Pulmonary artery endothelial cell (primary cell): ENCODE results near the gene PHOSPHO2. TPM values are rescaled to one million over a fixed set of nuclear protein-coding genes. Genes with fewer than 3 reads are reported as not detected.

Experiments
- DNase-seq: peaks from one replicate; pipeline ENCODE4 v3.0.0-alpha.2; 2011; ENCODE audit warnings: low read depth, low spot score
- total RNA-seq: library from RNA; depleted of rRNA; stranded (reverse); fragments of >200 nt; gene quantifications from 2 replicates; pipeline ENCODE4 v1.2.3, GENCODE V29; 2014

The PHOSPHO2 gene, protein sequence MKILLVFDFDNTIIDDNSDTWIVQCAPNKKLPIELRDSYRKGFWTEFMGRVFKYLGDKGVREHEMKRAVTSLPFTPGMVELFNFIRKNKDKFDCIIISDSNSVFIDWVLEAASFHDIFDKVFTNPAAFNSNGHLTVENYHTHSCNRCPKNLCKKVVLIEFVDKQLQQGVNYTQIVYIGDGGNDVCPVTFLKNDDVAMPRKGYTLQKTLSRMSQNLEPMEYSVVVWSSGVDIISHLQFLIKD
- 1.5 and 2.0 TPM in 2 replicates for total RNA-seq

DNA sequence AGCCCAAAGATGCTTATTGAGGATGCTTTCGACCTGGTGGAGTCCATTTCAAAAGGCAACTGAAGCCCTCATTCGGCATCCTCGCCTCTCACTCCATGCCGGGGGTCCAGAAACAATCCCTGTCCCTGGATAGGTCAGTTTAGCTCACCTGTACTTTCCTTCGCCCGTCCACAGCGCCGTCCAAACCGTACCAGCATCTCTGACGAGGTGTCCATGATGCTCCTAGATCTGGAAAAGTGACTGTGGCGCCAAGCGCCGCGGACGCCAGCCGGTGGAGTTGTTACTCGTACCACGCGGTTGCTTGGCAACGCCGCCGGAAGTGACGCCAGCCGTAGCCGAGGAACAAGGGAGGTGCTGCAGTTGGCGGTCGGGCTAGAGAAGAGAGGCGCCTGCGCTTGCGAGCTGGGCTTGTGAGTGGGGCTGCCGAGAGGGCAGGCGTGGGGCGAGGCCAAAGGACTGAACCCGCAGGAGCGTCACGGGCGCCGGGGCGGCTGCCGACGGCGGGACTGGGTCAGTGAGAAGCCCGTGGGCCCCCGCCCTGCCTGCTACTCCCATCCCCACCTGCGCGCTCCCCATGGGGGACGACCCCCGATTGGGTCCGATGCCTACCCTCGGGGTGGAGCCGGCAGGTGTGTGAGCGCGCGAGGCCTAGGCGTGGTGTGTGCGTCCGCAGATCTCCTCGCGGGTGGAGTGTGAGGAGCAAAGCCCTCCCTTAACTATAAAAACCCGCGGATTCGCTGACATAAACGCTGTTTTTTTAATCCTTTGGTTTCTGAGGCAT, at the start of gene PHOSPHO2, which contains the start of gene CFAP210:
Gene PHOSPHO2, plus strand, starts transcription at position 357 of the 781 bp plus-strand sequence. CDS start 6,503 bp downstream, outside the sequence.
Gene CFAP210, minus strand, starts transcription at position 293 of the 781 bp plus-strand sequence. Its CDS starts 78 bp downstream, at position 215.
- peak; percentile 87 for DNase-seq

DNA sequence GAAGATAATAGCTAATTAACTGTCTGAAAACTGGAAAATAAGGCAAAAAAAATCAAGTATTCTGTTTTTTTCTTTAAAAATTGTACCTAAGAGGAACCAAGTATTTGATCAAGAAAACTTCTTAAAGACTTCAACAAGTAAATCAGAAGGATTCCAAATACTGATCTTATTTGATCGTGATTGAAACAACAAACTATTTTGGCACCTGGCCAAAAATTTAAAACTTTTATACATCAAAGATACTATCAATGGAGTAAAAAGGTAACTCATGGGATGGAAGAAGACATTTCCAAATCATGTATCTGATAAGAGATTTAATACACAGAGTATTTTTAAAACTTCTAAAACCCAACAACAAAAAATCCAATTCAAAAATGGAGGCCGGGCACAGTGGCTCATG, 46.8 kb upstream of the PHOSPHO2 start:
- DNase-seq, result no peak

DNA sequence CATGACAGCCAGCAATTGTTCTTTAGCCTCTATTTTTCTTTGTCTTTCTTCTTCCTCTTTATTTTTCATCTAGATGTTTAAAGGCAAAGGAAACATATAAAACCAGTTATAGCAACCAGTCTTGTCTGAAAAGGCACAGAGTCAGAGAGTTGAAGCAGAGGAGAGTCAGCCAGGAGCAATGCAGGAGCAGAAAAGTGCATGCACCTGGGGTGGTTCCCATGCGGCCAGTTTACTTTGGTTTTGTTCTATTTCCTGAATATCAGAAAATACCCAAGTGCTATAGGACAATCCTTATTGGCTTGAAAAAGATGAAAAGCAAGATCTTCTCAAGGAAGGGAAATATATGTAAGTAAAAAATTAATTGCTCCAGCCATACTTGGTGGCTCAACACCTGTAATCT, 45.0 kb upstream of the PHOSPHO2 start:
- DNase-seq, result no peak

DNA sequence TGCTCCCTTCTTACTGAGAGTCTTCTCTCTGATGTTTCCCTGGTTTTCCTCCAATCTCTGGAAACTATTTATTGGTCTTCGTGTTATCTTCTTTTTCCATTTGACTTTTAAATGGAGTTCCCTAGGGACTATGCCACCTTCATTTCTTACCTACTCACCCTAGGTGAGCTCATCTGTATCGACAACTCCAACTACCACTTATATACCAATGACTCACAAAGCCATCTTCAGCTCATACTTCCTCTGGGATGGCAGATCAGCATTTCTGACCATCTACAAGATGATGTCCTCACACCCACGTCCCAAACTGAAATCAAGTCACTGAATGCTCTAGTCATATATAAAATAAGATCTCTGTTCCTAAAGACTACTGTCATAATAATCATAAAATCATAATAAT, 40.6 kb upstream of the PHOSPHO2 start:
- DNase-seq, result no peak

DNA sequence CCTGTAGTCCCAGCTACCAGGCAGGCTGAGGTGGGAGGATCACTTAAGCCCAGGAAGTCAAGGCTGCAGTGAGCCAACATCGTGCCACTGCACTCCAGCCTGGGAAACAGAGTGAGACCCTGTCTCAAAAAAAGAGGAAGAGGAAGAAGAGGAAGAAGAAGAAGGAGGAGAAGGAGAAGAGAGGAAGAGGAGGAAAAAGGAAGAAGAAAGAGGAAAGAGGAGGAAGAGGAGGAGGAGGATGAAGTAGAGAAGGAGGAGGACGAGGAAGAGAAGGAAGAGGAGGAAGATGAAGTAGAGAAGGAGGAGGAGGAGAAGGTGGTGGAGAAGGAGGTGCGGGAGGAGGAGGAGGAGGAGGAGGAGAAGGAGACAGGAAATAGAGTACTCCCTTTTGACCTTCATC, 38.1 kb upstream of the PHOSPHO2 start:
- no peak for DNase-seq

DNA sequence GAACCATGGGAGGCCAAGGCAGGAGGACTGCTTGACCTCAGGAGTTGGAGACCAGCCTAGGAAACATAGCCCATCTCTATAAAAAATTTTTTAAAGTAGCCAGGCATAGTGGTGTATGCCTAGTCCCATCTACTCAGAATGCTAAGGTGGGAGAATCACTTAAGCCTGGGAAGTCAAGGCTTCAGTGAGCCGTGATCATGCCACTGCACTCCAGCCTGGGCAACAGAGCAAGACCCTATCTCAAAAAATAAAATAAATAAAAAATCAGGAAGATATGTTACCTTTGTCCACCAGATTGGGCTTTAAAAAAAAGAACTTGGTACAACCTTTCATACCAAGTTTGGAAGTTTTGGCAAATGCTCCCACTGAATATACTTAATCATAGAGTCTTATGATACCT, 35.4 kb upstream of the PHOSPHO2 start:
- DNase-seq, result no peak

DNA sequence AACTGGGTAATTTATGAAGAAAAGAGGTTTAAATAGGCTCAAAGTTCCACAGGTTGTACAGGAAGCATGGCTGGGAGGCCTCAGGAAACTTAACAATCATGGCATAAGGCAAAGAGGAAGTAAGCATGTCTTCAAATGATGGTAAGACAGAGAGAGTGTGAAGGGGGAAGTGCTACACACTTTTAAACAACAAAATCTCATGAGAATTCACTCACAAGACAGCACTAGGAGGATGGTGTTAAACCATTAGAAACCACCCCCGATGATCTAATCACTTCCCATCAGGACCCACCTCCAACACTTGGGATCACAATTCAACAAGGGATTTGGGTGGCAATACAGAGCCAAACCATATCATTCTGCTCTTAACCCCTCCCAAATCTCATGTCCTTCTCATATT, 34.9 kb upstream of the PHOSPHO2 start:
- DNase-seq, result no peak

DNA sequence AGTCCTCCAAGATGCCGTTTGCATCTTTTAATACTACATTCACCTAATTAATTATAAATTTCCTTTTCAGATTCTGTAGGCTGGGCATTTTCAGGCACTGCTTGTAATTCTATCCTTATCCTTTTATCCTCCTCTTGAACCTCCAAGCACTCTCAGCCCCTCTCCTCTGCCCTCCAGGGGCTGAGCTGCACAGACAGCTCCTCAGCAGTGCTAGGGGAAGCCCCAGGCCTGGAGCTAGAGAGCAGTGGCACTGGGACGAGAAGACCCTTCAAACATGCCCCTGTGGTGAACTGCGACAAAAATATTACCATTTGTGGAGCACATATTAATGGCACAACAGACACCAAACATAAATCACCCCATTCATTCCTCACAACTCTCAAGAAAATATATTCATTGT, 33.0 kb upstream of the PHOSPHO2 start:
- DNase-seq, result no peak

DNA sequence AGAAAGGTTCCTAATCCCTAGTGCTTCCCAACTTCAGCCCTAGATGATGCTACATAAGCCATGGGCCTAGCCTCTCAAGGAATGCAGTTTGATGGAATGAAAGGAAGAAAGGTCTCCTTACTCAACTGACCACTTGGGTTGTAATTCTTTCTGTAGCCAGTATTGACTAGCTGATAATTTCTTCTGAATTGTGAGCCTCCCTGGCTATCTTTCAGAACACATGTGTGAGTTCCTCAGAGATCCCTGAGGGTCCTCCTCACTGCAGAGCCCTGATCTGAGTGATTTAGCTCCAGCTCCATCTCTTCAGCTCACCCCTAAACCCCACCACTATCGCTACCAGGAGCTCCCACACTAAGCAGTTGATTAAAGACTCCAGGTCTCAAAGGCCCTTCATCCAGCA, 31.5 kb upstream of the PHOSPHO2 start:
- no peak for DNase-seq

DNA sequence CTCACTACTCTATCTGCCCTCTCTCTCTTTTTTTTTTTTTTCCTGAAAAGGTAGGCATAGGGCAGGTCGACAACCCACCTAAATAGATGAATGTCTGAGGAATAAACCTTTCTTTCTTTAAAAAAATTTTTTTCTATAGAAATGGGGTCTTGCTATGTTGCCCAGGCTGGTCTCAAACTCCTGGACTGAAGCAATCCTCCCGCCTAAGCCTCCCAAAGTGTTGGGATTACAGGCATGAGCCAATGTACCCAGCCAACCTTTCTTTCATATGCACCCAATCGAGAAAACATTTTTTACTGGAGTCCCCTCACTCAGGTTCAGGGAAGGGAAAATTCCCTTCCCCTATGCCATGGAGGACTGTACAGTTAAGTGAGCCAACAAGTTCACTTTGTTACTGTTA, 31.0 kb upstream of the PHOSPHO2 start:
- no peak for DNase-seq

DNA sequence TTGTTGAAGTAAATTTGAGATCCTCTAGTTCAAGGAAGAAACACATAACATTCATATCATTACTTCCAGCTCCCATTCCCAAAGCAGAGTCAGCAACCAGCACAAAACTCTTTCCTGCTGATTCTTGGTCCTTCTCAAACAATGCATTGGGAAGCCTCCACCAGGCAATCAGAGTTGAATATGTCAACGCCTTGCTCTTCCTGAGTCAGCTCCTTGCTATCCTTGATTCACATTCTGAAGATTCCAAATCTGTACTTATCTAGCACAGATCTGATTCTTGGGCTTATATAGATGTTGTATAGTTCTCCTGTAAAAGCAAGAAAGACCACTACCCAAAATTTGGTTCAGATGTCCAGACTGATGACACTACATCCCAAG, 29.7 kb upstream of the PHOSPHO2 start:
- DNase-seq, result no peak

DNA sequence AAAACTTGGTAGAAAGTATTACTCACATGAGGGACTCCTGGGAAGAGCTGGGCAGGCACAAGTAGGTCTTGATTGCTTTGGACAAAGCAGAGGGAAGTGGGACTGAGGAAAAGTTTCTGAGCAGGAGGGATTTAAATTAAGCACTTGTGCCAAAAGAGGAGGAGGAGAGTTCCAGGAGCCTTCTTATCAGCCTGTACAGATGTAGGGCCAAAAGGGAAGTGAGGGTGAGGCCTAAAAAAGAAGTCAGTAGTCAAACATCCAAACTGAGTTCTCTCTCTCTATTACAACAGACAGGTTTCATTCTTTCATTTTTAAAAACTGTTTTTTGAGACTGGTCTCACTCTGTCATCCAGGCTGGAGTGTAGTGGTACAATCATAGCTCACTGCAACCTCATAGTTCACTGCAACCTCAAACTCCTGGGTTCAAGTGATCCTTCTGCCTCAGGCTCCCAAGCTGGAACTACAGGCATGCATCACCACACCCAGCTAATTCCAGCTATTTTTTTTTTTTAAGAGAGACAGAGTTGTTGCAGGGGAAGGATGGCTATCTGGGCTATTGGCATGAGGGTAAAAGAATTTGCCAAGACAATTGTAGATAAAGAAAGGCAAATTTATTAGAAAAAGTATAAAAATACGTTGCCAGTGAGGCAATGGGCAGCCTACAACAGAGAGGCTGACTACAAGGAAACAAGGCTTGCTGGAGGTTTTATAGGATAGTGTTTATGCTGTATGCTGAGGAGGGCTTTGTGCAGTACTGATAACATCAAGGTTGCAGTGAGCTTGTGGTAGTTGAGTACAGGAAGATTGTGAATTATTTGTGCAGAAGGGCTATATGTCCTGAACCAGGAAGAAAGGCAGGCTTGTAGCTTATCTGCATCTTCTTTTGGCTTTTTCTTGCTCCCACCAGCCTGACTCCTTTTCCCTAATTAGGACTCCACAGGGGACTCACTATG, 29.0 kb upstream of the PHOSPHO2 start:
- no peak for DNase-seq

DNA sequence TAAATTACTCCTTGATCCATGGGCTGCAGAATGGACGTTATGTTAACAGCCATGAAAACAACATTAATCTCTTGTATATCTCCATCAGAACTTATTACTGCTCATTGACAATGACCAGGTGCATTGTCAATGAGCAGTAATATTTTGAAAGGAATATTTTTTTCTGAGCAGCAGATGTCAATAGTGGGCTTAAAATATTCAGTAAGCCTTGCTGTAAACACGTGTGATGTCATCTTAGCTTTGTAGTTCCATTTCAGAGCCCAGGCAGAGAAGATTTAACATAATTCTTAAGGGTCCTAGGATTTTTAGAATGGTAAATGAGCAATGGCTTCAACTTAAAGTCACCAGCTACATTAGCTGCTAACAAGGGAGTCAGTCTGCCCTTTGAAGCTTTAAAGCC, 26.7 kb upstream of the PHOSPHO2 start:
- no peak for DNase-seq

DNA sequence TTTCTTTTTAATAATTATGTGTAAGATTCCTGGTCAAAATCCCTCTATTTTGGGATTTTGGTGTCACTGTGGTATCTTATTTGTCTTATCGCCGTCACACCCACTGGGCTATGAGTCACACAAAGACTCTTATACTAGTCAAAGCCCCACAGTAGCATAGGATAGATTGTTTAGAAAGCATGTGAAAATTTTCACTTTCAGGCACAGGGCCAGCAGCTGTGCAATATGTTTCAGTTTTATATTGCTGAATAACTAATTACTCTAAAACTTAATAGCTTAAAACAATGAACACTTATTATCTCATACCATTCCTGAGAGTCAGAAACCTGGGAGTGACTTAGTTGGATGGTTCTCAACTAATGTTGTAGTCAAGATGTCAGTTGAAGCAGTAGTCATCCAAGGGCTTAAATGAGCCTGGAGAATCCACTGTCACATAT, 24.0 kb upstream of the PHOSPHO2 start:
- DNase-seq, result no peak

DNA sequence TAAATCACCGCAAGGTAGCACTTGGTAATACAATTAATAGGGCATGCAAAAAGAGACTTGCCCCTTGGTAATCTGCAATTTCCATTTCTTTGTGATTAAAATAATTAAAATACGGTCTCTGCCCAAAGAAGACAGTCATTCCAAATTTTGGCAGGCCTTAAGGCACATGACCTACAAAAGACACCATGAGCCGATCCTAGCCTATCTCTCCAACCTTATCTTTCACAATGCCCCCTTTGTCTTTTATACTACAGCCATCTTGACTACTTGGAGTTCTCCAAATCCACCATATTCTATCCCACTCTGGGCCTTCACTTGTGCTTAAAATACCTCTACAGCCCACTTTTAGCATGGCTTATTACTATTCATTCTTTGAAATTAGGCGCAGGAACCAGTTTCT, 23.3 kb upstream of the PHOSPHO2 start:
- DNase-seq, result no peak

DNA sequence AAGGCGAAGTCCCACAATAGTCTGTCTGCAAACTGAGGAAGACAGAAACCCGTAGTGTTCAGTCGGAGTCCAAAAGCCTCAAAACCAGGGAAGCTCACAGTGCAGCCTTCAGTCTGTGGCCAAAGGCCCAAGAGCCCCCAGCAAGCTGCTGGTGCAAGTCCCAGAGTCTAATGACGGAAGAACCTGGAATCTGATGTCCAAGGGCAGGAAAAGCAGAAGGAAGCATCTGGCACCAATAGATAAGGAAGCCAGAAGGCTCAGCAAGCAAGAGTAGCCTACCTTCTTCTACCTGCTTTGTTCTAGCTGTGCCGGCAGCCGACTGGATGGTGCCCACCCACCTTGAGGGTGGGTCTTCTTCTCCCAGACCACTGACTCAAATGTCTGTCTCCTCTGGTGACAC, 21.9 kb upstream of the PHOSPHO2 start:
- DNase-seq, result no peak

DNA sequence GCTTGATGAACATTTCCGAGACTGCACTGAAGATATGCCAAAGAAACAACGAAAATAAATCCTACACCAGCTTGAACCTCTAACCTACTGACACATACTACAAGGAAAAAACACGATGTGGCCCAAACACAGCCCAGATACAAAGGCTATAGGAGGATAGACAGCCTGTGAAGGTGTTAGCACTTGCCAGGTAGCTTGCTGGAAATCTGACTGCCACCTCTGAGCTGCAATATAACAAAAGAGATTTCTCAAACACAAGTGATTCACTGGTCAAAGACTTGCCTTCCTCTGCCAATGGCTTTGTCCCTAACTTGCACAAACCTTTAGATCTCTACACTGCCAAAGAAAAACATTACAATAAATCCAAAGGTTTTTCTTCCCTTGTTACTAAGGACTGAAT, 21.2 kb upstream of the PHOSPHO2 start:
- DNase-seq, result no peak

DNA sequence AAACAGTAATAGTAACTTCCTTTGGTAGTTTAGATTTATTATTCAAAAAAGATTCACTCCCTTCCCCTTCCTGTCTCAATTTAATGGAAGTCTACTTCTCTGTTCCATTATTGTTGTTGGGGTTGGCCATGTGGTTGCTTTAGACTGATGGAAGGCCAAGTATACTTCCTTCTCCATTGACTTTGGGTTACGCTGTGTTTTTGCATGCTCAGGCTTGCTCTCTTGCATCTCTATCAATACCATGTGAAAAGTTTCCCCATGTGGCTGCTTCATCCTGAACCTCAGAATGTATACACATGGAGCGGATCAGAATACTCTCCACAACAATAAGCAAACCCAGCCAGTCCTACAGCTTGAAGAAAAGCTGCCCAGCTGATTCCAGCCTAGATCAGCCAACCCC, 20.3 kb upstream of the PHOSPHO2 start:
- DNase-seq, result no peak

DNA sequence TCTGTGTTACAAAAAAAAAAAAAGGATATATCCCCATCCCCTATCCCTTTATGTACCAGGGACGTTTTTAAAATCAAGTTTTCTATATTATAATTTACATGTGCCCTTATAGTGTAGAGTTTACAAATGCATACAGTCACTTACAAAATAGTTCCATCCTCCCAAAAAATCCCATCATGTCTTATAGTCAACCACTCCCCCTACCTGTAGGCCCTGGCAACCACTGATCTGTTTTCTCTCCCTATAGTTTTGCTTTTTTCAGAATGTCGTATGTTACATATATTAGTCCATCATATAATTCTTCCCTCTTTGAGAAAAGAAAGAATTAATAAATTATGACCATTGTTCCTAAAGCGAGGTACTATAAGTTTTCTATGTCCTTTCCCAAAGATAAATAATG, 17.9 kb upstream of the PHOSPHO2 start:
- no peak for DNase-seq

DNA sequence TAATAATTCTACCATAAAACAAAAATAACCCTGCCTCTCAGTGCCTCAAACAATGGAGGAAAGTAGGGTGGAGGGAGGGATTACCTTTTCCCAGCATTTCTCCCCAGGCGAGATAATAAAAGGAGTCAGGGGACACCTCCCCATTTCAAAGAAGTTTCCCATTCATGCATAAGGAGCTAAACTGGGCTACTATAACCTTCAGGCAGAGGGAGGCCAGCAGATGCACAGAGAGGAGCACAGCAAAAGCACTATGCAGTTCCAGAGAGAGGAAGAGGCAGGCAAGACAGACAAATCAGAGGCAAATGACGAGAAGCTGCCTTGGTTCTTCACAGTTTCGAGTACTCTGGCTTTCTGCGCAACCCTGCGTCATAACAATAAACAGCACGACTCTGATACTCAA, 17.4 kb upstream of the PHOSPHO2 start:
- DNase-seq, result no peak

DNA sequence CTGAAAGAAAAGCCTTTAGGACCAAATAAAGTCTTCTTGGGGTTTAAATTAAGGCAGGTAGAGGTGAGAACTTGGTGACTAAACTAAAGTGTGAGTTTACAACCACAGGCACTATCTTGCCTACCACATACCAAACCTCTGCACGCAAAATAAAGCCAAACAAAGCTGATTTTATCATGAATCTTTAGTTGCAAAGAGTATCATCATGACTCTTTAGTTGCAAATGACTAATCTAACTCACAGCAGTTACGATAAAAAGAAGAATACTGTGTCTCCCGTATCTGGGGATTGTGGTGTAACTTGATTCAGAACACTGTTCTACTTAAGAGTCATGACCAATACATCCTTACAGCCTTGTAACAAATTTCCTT, 11.2 kb upstream of the PHOSPHO2 start:
- DNase-seq, result no peak
